Measurements from ENCODE around the gene OTUB2. TPM values are rescaled to one million over a fixed set of nuclear protein-coding genes. Genes with fewer than 3 reads are reported as not detected.

Gene OTUB2
- polyA plus RNA-seq, 3 donors: 4.3 to 5.0 (median 4.6) TPM

DNA sequence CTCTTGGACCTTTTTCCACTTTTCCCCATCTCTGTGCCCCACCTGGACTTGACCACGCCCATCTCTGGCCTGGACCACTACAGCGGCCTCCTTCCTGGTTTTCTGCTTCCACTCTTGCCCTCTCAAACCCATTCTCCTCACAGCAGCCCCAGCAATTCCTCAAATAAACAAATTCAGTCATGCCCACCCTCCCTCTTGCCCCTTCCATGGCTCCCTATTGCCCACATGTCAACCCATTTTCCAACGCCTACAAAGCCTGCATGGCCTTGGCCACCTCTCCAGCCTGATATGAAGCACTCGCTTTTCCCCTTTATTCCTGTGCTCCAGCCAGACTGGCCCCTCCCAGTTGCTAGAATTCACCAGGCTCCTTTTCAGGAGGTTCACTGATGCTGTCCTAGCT lies 5.9 kb upstream of the OTUB2 start:
- DNase-seq (ENCODE audit: low read depth in 3 of 3, low spot score in 2 of 3): no peak

GRCh38 chr14:94021001-94021400 lies 5.1 kb upstream of the OTUB2 start:
- no peak for DNase-seq (ENCODE audit: low read depth in 3 of 3, low spot score in 2 of 3)

DNA sequence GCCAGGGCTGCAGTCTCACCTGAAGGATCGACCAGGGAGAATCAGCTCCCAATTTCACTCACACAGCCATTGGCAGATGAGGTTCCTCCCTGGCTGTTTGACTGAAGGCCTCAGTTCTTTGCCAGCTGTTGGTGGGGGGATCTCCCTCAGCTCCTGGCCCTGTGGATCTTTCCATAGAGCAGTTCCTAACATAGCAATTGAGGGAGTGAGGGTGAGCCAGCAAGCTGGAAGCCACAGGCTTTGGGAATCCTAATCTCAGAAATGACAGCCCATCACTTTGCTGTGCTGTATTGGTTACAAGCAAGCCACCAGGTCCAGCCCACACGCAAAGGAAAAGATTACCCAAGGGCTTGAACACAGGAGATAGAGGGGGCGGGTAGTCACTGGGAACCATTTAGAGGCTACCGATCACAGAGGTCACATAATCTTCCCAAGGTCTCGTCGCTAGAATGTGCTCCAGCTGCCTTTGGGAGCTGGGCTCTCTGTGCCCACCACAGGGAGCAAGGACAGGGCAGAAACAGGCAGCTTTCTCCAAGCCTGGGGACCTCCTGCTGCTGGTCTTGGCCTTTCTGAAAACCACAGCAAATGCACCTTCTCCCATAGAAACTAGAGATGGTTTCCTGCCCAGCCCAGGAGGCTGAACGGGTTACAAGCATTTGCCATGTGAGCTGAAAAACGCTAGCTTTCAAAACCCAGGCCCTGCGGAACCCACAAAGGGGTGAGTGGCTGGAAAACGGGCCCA lies 4.6 kb upstream of the OTUB2 start:
- DNase-seq (ENCODE audit: low read depth in 3 of 3, low spot score in 2 of 3): no peak

DNA sequence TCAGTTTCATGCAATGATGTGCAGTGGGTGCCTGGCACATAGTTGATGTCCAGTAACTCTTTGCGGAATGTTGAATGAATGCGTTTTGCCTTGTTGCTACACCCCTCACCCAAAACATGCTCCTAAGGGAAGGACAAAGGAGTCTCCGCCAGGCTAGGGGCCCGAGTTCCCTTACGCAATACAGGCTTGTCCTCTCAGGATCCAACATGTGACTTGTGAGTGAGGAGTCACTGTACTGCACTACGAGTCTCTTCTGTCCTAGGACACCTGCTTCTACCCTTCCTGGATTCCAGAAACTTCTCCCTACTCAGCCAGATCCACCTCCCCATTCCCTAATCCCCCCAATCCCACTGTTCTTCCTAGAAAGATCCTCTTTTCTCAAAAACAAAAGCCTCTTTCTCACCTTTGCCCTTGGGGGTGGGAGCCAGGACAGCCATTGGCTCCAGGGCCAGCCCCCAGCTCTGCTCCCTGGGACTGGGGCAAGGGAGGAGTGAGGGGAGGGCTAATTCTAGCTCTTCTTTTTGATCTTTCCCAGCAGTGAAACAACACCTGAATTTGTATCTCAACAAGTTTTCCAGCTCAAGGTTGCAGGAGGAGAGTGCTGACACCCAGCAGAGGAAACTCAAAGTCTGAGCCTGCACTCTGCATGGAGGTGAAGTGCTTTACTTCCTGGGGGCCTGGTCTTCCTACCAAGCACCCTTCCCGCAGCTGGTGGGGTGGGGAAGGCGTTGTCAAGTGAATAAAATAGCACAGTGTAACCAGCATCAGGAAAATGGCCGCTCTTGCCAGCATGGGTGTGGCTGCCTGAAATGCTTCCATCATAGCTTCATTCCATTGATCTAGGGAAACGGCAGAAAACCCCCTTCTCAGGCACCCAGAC lies 3.4 kb upstream of the OTUB2 start:
- no peak for DNase-seq (ENCODE audit: low read depth in 3 of 3, low spot score in 2 of 3)

- no peak for DNase-seq (ENCODE audit: low read depth in 3 of 3, low spot score in 2 of 3)
Observed at GRCh38 chr14:94024549-94024948, 1.6 kb upstream of the OTUB2 start.

DNA sequence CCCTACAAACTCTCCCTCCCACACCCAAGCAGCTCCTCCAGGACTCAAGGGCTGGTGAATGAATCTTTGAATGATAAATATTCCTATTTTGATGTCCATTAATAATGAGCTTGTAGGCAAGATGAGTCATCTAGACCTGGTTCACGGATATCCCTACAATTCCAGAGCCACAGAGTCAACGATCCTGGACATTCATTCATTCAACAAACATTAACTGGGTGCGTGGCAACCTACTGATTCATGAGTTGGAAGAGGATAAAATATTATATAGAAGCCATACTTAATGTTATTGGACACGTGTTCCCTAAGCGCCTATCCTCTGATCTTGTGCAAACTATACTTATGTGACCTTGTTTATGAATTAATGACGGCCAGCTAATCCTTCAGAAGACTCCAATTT lies 420 bp upstream of the OTUB2 start:
- DNase-seq (ENCODE audit: low read depth in 3 of 3, low spot score in 2 of 3): no peak

DNA sequence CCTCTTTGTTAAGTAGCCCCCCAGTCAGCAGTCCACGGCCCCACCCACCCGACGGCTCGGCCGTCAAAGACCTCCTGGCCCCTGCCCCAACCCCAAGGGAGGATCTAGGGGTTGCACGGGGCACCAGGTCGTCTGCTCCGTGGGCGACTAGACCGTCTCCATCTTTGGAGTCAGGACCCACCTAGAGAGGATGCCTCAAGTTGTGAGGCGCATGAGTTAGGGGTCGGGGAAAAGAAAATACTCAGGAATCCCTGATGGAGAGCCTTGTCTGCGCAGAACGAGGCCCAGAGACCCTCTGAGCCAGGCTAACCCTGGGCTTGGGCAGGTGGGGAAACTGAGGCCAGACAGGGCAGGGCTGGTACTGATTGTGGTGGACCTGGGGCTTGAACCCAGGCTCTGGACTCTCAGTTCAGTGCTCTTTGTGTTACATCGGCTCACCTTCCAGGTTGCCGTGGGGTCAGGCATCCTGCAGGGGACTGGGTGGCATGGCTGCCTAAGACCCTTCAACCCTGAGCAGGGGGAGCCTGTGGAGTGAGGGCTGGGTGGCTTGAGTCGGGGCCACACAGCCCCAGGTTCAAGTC lies 839 bp downstream of the OTUB2 start:
- DNase-seq (ENCODE audit: low read depth in 3 of 3, low spot score in 2 of 3): no peak

- no peak for DNase-seq (ENCODE audit: low read depth in 3 of 3, low spot score in 2 of 3)
Observed at GRCh38 chr14:94027566-94028449, 1.7 kb downstream of the OTUB2 start.

DNA sequence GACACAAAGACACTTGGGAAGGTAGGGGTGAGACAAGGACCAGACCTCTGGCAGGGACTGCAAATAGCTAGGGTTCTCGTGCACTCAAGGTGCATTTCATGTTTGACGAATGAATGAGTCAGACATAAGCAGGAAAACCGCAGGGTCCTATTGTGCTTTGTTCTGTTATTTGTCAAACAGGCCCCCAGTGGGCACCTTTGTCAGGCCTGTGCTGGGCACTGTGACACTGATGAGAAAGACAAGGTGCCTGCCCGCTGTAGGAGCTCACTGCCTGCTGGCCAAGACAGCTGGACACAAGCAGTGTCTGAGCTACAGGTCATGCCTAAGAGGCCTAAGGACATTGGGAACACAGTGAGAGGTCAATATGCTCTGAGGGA lies 2.3 kb downstream of the OTUB2 start:
- DNase-seq (ENCODE audit: low read depth in 3 of 3, low spot score in 2 of 3): no peak

DNA sequence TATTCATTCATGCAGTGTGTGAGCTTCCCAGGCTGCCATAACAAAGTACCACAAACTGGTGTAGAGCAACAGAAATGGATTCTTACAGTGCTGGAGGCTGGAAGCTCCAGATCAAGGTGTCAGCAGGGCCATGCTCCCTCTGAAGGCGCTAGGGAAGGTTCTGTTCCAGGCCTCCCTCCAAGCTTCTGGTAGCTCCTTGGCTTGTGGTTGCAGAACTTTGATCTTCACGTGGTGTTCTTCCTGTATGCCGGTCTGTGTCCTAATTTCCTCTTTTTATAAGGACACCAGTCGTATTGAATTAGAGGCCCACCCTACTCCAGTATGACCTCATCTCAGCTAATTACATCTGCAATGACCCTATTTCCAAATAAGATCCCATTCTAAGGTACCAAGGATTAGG lies 3.1 kb downstream of the OTUB2 start:
- DNase-seq (ENCODE audit: low read depth in 3 of 3, low spot score in 2 of 3): no peak

DNA sequence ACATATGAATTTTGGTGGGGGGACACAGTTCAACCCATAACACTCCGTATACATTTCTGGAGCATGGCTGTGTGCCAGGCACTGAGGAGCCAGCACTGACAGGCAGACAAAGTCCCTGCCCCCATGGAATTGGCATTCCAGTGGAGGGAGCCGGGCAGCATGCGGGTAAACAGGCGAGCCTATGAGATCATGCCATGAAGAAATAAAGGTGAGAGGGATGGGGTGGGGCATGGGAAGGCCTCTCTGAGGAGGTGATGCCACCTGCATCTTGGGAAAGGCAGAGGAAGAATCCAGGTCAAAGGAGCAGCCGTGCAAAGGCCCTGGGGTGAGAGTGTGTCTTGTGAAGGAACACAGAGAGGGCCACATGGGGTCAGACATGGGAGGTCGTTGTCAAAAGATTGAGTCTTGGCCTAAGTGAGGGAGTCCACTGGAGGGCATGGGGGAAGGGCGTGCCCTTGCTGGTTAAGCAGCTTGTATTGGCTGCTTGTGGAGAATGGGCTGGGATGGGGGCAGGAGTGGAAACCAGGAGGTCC lies 3.6 kb downstream of the OTUB2 start:
- no peak for DNase-seq (ENCODE audit: low read depth in 3 of 3, low spot score in 2 of 3)

DNA sequence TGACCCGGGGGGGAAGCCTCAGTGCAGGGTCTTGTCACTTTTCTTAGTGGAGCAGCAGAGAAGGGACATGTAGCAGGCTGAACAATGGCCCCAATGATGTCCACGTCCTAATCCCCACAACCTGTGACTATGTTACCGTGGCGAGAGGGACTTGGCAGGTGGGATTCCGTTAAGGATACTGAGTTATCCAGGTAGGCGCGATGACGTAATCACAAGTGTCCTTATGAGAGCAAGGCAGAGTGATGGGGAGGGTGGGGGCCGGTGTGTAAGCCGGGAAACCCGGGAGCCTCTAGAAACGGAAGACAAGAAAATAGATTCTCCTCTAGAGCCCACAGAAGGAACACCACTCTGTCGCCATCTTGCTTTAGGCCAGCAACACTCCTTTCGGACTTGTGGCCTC lies 4.4 kb downstream of the OTUB2 start:
- no peak for DNase-seq (ENCODE audit: low read depth in 3 of 3, low spot score in 2 of 3)

GRCh38 chr14:94031161-94031882 lies 5.2 kb downstream of the OTUB2 start:
- DNase-seq (ENCODE audit: low read depth in 3 of 3, low spot score in 2 of 3): no peak

DNA sequence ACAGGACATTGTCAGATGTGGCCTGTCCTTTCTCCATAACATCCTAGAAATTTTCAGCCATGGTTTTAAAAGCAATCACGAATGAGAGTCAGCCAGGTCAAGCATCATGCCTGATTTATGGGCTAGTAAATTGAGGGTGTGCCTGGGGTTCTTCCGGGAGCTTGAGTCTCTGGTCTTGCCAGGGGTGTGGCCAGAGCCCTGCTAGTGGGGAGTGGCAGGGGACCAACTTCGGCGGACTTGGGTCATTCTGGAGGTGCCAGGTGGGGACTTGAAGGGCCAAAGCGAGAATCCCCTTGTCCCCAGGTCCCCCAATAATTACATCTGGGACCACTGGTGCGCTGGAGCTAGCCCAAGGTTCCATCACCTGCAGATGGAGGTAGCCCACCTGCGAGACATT lies 5.7 kb downstream of the OTUB2 start:
- no peak for DNase-seq (ENCODE audit: low read depth in 3 of 3, low spot score in 2 of 3)

DNA sequence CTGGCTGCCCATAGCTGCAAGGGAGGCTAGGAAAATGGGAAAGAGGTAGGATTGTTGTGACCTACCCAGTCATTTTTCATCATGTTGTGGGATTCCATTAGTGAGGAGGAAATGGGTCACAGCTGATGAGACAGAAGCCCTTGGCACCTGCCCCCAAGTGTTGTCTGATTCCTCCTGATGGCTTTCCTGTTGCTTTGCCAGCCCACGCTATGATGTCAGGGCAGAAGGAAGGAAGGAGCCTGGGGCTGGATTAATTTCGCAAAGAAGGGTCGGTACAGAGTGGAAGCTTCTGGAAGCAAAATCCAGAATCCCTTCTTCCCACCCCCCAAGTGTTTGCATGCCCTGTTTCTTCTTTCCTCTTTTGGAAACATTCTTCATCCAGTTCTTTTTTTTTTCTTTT lies 8.7 kb downstream of the OTUB2 start:
- no peak for DNase-seq (ENCODE audit: low read depth in 3 of 3, low spot score in 2 of 3)

GRCh38 chr14:94036313-94037167 lies 10.4 kb downstream of the OTUB2 start:
- DNase-seq (ENCODE audit: low read depth in 3 of 3, low spot score in 2 of 3): no peak

DNA sequence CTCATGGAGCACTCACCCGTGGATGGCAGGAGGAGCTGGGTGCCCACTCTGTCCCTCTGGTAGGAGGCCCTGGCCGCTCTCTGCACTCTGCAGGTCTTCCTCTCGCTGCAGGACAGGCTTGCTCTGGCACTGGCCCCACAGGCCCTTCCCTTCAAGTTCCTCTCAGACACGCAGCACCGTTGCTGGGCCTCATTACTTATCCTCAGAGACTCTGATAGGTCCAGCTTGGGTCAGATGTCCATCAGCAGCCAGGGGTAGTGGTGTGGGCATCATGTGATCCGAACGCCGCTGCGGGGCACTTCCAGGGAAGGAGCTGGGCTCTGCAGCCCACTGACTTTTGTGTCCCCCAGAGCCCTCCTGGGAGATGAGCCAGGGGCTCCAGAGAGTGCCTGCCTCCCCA lies 11.8 kb downstream of the OTUB2 start:
- DNase-seq (ENCODE audit: low read depth in 3 of 3, low spot score in 2 of 3): no peak

DNA sequence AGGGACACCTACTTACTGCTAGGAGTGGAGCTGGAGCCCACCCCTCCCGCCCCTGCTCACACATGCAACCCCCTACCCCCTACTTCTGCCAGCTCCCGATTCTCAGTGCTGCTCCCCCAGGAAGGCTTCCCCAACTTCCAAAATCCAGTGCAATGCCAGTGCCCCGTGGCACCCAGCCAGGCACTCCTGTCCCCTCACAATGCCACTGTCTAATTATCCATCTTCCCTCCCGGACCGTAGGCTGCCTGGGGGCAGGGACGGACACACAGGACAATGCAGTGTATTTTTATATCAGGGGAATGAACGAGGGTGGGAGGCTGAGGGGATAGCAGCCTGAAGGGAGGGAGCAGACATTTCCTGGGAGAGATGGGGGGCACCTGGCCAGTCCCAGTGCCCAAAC lies 12.4 kb downstream of the OTUB2 start:
- DNase-seq (ENCODE audit: low read depth in 3 of 3, low spot score in 2 of 3): no peak

All from right renal cortex interstitium (tissue), 3 donors.